Measurements from ENCODE around the gene TRAF7.

The TRAF7 gene

DNA sequence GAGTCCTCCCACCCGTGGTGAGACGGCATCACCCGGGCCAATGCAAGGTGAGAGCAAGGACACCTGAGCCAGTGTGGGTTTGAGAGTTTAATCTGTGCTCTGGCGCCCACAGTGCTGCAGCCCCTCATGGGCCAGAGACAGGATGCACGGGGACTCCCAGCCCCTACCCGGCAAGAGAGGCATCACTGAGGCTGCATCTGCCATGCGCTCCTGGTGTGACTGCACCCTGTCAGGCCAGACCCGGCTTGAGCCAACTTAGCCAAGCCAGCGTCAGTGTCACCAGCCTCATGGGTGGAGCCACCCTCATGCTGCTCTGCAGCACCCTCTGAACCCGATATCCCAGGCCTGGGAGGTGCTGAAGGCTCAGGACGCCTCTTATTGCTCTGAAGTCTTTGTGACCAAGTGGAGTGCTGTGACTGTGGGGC is 56.4 kb downstream of the TRAF7 start:
- TF ChIP-seq, protein P1, sequence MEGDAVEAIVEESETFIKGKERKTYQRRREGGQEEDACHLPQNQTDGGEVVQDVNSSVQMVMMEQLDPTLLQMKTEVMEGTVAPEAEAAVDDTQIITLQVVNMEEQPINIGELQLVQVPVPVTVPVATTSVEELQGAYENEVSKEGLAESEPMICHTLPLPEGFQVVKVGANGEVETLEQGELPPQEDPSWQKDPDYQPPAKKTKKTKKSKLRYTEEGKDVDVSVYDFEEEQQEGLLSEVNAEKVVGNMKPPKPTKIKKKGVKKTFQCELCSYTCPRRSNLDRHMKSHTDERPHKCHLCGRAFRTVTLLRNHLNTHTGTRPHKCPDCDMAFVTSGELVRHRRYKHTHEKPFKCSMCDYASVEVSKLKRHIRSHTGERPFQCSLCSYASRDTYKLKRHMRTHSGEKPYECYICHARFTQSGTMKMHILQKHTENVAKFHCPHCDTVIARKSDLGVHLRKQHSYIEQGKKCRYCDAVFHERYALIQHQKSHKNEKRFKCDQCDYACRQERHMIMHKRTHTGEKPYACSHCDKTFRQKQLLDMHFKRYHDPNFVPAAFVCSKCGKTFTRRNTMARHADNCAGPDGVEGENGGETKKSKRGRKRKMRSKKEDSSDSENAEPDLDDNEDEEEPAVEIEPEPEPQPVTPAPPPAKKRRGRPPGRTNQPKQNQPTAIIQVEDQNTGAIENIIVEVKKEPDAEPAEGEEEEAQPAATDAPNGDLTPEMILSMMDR (conservative IDR thresholded peaks at IDR 0.05): no peak
- peak overlapping the region; percentile 75 for H3K27ac ChIP-seq

DNA sequence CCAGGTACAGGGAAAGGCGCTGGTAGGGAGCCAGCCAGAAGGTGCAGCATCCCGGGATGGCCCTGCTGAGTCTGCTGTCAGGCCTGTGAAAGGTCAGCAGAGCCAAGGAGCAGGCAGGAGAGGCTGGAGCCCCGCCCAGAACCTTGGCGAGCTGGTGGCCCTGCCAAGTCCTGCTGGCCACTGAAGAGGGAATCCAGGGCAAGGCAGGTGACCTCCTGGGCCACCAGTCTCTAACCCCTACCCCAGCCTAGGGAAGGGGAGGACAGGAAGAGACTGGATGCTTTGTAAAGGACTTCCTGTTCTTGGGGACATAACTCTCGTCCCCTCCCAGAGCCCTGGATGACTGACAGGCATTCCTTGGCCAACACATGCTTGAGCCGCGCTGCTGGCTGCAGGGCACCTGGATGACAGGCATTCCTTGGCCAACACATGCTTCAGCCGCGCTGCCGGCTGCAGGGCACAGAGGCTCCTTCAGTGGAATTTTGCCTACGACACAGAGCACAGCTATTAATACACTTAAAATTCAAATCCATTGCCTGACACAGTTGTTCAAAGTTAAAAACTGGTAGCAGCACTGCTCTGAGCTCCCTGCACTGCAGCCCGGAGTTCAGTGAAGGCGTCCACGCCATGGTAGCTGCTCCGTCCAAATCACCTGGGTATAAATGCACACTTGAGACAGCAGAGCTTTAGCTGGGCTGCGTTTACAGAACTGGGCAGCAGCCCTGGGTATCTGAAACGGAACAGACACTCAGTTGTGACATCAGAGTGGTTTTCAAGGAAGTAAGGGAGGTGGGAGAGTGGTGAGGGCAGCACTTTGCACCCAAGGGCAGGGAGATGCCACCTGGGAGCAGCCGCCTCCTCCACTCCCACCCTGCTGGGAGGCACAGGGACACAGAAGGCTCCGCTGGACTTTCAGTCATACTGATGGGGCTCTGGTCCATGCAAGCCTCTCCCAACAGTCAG is 57.1 kb downstream of the TRAF7 start:
- peak overlapping the region; percentile 75 for H3K27ac ChIP-seq
- TF ChIP-seq, protein P1 (conservative IDR thresholded peaks at IDR 0.05): no peak

DNA sequence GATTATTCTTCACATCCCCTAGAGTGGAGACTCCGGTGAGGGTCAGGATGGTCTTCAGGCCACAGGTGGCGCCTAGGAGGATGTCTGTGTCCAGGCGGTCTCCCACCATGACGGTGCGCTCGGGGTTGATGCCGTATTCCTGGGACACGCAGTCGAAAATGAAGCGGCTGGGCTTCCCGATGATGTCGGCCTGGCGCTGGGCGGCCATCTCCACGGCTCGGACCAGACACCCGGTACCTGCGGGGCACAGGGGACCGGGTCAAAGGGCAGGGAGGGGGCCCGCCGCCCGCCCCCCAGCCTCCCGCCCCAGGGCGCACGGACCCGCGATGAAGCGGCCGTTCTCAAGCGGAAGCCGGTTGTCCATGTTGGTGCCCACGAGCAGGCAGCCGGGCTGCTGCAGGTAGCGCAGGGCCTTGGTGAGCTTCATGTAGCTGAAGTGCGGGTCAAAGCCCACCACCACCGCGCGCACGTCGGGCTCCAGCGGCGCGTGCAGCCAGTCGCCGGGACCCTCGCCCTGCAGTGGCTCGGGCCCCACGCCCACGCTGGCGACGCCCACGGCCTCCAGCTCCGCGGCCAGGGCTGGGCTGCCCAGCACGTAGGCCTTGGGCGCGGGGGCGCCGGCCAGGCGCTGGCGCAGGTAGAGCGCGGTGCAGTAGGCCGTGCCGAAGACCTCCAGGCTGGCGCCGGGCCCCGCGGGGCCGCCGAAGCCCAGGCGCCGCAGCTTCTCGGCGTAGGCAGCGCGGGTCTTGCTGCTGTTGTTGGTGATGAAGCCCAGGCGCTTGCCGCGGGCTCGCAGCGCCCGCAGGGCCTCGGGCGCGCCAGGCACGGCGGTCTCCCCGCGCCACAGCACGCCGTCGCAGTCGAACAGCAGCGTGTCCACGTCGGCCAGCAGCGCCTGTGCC is 58.5 kb downstream of the TRAF7 start:
- peak overlapping the region; percentile 75 for H3K27ac ChIP-seq
- TF ChIP-seq, protein P1 (conservative IDR thresholded peaks at IDR 0.05): no peak

DNA sequence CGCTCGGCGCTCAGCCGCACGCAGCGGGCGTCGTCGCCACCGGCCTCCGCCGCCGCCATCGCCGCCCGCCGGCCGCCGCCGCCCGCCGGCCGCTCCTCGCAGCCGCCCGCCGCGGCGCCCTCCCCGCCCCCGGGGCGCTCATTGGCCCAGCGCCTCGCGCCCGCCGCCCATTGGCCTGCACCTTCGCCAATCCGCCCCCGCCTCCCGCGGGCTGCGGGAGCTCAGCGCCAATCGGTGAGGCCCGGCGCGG is 59.1 kb downstream of the TRAF7 start, which contains the start of gene PGP:
Gene PGP (minus strand): TSS at position 122 of the 250 bp plus-strand sequence. CDS start 63 bp downstream, at position 59.
- peak within 1 kb of the TSS; percentile 83 for H3K27ac ChIP-seq
- TF ChIP-seq, protein P1 (conservative IDR thresholded peaks at IDR 0.05): no peak

GRCh38 chr16:2216330-2216729 is 60.7 kb downstream of the TRAF7 start:
- TF ChIP-seq, protein P1 (conservative IDR thresholded peaks at IDR 0.05): no peak
- H3K27ac ChIP-seq: peak overlapping the region; percentile 83

DNA sequence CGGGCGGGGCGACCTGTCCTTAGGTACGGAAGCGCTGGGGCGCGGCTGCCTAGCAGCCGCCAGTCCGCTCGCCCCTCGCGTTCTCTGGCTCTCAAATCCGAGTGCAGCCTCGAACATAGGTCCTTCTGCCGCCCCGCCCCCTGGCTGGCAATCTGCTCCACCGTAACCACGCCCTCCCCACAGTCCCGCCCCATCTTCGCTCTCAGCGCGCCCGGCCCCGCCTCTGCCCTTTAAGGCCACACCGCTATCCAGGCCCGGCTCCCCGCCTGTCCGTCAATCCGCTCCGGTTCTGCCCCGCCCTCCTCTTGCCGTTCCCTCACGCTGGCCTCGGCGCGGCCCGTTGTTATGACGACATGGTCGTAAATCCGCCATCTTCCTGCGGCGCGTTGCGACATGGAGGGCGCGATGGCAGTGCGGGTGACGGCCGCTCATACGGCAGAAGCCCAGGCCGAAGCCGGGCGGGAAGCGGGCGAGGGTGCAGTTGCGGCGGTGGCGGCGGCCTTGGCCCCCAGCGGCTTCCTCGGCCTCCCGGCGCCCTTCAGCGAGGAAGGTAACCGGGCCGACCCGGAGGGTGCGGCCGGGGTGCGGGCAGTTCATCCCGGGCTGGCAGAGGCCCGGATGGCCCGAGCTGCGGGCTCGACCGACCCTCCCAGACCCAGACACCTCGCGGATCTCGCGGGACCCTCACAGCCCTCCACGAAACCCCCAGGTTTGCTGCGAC is 67.8 kb downstream of the TRAF7 start, which contains the start of gene E4F1:
Gene E4F1 (plus strand): TSS at position 371 of the 721 bp plus-strand sequence. CDS start 23 bp downstream, at position 394.
- H3K27ac ChIP-seq: peak within 1 kb of the TSS; percentile 80
- TF ChIP-seq, protein P1 (conservative IDR thresholded peaks at IDR 0.05): no peak
